Activated T-cell treated with anti-CD3 and anti-CD28 coated beads, Interleukin-2, amount 50 U/mL, for 4 hours (primary cell): Measurements from ENCODE around the gene FAAP24. TPM values are rescaled to one million over a fixed set of nuclear protein-coding genes. Genes with fewer than 3 reads are reported as not detected.
"Not testable (repeated sequence)": the region's sequence is repeated elsewhere in the genome, so short reads cannot be mapped to it uniquely, and the experiment has no call there.

Experiments used
- ATAC-seq, 2 donors: fragments of 200-7000 bp; cut with Tn5 transposase; one replicate each; pipeline ENCODE4 v1.10.0; 2021
- DNase-seq: peaks from one replicate; pipeline ENCODE4 v3.0.0-alpha.2; 2020
- H3K27me3 Mint-ChIP-seq: one replicate; pipeline ENCODE4 v1.8.0; 2021; ENCODE audit warnings: low read depth, mixed read lengths
- H3K36me3 Mint-ChIP-seq: one replicate; pipeline ENCODE4 v1.8.0; 2022; ENCODE audit warnings: mixed read lengths; ENCODE audit not compliant: insufficient read depth
- H3K4me1 Mint-ChIP-seq: one replicate; pipeline ENCODE4 v1.8.0; 2021; ENCODE audit warnings: low read depth, mixed read lengths
- H3K4me3 Mint-ChIP-seq: one replicate; pipeline ENCODE4 v1.8.0; 2021; ENCODE audit warnings: mild to moderate bottlenecking, moderate library complexity, mixed read lengths
- H3K9me3 Mint-ChIP-seq: one replicate; pipeline ENCODE4 v1.8.0; 2021; ENCODE audit warnings: mixed read lengths
- total RNA-seq, 3 donors: library from RNA; stranded (reverse); gene quantifications; one replicate each; pipeline ENCODE4 v1.2.1, GENCODE V29; 2021

The FAAP24 gene
- total RNA-seq, 3 donors from 2014 or later, result 4.0 to 6.1 (median 5.4) TPM

DNA sequence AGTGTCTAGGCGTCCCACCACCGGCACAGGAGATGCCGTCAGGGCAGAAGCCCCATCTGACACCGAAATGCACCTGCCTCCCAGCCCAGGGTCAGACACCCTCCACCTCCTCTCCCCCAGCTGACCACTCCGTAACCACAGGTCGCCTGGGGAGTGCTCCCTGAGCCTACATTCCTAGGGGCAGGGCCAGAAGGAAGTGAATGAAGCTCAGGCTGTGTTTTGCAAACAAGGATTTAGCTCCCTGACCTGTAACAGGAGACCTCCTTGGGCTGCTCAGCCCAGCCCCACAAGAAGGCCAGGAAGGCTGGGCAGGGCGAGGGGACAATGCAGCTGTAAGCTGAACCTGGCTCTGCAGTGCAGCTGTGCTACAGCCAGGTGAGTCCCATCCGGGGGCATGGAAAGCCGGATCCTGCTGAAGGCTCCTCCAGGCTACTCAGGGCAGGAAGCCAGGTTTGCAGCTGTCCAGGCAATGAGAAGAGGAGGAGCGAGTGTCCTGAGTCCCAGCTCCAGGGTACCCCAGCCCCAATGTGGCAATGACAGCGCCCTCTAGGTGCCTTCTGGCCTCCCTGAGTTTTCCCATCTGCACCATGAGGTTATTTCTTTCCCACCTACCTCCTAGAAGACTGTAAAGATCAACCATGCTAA, 50.6 kb downstream of the FAAP24 start:
- DNase-seq, result no peak
- ATAC-seq, result no peak
- Mint-ChIP-seq H3K36me3 (no peaks in the 10 kb centered on the region), H3K9me3 (no peaks in the 10 kb centered on the region), H3K27me3 (no peaks in the 10 kb centered on the region), H3K4me1 (no peaks in the 10 kb centered on the region), H3K4me3 (no peak overlapping the region)

- H3K36me3 Mint-ChIP-seq, result no peaks in the 10 kb centered on the region
- peaks cover 4% of the 10 kb centered on the region for H3K9me3 Mint-ChIP-seq
- H3K4me1 Mint-ChIP-seq, result no peaks in the 10 kb centered on the region
- no peak for DNase-seq
- H3K27me3 Mint-ChIP-seq, result peaks cover 1% of the 10 kb centered on the region
- ATAC-seq, result no peak
- no peak overlapping the region for H3K4me3 Mint-ChIP-seq
Measured at GRCh38 chr19:33024398-33024797, 52.4 kb downstream of the FAAP24 start.

DNA sequence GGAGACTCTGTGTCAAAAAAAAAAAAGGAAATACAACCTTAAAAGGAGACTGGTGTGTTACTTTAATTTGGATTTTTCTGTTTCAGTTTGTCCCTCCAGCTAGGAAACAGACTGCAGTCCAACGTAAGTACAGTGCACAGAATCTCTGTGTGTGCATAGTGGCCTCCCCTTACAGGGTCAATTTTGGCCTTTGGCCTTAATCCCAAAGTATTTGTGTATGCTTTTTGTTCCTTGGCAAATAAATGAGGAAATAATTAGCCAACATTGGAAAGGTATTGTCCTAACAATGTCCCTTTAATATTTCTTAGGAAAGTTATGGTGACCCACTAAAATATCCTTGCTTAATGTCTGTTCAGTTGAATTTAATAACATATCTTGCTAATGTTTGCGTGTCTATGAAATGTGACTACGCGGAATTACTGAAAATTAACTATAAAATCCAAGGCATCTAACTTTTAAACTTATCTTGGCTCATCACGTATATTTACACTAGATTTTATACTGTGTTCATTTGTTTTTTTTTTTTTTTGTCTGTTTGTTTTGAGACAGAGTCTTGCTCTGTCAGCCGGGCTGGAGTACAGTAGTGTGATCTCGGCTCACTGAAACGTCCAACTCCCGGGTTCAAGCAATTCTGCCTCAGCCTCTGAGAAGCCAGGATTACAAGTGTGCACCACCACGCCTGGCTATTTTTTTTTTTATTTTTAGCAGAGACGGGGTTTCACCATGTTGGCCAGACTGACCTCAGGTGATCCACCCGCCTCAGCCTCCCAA, 53.6 kb downstream of the FAAP24 start:
- not testable (repeated sequence) for H3K4me3 Mint-ChIP-seq, H3K9me3 Mint-ChIP-seq, H3K36me3 Mint-ChIP-seq, ATAC-seq, H3K4me1 Mint-ChIP-seq, H3K27me3 Mint-ChIP-seq, DNase-seq

DNA sequence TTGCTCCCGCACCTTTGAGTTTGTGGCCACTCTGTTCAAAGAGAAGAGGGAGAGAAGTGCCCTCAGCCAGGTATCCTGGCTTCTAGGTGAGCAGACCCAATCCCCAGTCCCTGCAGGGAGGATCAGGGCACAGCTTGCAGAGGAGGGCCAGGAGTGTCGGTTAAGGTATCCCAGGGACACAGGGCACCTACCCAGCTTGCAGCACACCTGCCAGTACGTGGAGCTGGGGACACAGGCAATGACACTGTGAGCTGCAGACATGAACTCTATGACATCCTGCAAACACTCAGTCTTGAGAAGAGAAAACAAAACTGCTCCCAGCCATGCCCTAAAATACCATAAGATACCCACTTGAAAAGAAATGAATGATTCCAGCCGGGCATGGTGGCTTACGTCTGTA, 54.6 kb downstream of the FAAP24 start:
- not testable (repeated sequence) for H3K4me1 Mint-ChIP-seq, H3K36me3 Mint-ChIP-seq, DNase-seq, H3K4me3 Mint-ChIP-seq, H3K9me3 Mint-ChIP-seq, ATAC-seq, H3K27me3 Mint-ChIP-seq

Other genes starting within 250 kb of the FAAP24 start
- not detected for gene SLC7A9, start 102.5 kb upstream of the FAAP24 start, total RNA-seq
- 10 to 100 TPM; 14.8 to 17.8 (median 14.8) TPM for gene CEP89, start 284 bp upstream of the FAAP24 start, total RNA-seq
- 1 to 10 TPM; 1.3 to 3.4 (median 1.9) TPM for gene RHPN2, start 92.6 kb downstream of the FAAP24 start, total RNA-seq
- 10 to 100 TPM; 12.4 to 14.7 (median 13.0) TPM for gene GPATCH1, start 108.9 kb downstream of the FAAP24 start, total RNA-seq
- gene WDR88, start 159.9 kb downstream of the FAAP24 start, total RNA-seq, result not detected
- under 1 TPM; 0.14 to 0.84 (median 0.71) TPM for gene LRP3, start 222.1 kb downstream of the FAAP24 start, total RNA-seq